ENCODE results near the gene NHLRC1.
"Not testable (repeated sequence)": the region's sequence is repeated elsewhere in the genome, so short reads cannot be mapped to it uniquely, and the experiment has no call there.

NHLRC1 gene

GRCh38 chr6:18122128-18123093 is at the start of gene NHLRC1:
Gene NHLRC1, minus strand, starts transcription at chr6:18122677. Its CDS starts 71 bp downstream, at chr6:18122606.
- DNase-seq, result no peak

GRCh38 chr6:18171871-18172270 is 49.4 kb upstream of the NHLRC1 start:
- no peak for DNase-seq

GRCh38 chr6:18168264-18168663 is 45.8 kb upstream of the NHLRC1 start:
- DNase-seq, result no peak

- no peak for DNase-seq
Measured at GRCh38 chr6:18166312-18167036, 44.0 kb upstream of the NHLRC1 start.

- no peak for DNase-seq
Measured at GRCh38 chr6:18165751-18166150, 43.3 kb upstream of the NHLRC1 start.

- DNase-seq, result no peak
Measured at GRCh38 chr6:18162401-18162800, 39.9 kb upstream of the NHLRC1 start.

DNA sequence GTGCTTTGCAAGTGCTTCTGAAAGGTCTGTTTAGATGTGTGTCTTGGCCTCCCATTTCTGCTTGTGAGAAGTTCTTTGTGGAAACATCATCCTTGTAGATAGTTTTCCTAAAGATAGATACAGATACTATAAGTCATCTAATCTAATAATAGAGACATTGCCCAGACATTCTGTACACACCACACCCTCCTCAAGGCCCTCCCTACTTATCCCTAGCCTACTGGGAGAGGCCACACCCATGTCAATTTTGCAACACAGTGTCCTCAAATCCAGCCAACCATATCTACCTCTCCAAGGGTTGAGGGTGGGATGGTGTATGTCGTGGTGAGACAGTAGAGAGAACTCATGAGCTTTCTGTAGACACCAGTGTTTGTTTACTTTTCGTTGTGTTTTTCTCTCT is 39.0 kb upstream of the NHLRC1 start:
- DNase-seq, result no peak

DNA sequence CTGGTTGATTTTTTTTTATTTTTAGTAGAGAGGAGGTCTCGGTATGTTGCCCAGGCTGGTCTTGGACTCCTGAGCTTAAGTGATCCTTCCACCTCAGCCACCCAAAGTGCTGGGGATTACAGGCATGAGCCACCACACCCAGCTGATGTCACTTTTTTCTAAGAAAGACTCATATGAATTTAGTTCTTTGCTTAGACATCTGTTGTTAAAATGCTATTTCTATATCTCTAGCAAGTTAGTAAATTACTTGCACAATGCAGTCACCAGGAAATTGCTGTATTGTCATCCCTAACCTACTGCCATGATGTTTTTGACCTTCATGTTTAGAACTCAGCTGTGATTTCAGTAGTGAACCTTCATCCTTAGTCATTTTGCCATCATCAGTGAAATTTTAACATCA is 38.4 kb upstream of the NHLRC1 start:
- DNase-seq, result no peak

GRCh38 chr6:18155864-18156421 is 33.5 kb upstream of the NHLRC1 start:
- no peak for DNase-seq

DNA sequence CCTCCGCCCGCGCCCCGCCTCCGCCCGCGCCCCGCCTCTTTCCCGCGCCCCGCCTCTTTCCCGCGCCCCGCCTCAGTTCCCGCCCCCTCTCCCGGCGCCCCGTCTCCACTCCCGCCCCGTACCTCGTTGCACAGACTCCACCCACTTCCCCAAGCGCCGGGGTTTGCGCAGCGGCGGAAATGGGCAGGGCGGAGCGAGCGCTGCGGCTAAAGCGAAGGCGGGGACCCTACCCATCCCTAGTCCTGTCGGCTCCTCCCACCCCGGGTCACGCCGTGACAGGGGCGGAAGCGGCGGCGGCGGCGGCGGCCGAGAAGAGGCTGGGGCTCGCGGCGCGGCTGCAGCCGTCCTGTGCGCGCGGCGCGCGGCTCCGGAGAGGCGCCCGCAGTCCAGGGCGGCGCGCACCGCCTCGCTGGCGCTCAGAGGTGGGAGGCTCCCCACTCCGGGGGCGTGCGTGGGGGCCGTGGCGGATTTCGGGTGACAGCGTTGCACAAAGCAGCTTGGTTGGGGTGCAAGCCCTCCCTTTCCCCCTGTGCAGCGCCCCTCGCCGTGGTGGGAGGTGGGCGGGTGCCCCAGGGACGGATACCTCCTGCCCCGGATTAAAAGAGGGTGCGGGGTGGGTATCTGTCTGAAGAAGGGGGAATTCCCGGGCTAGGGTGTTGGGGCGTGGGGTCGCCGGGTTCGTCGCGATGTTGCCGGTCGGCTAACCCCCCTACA is 32.8 kb upstream of the NHLRC1 start, which contains the start of gene KDM1B:
TSS of gene KDM1B (plus strand) at position 273 of the 714 bp plus-strand sequence. CDS start 4,474 bp downstream, outside the sequence.
- DNase-seq, result peak; percentile 87

GRCh38 chr6:18154507-18155149 is 32.2 kb upstream of the NHLRC1 start, which contains the start of gene TPMT:
Gene TPMT, minus strand, starts transcription at chr6:18155077. Its CDS starts 5,950 bp downstream, at chr6:18149127.
- DNase-seq, result no peak

- no peak for DNase-seq
Measured at GRCh38 chr6:18153311-18153703, 30.8 kb upstream of the NHLRC1 start.

- no peak for DNase-seq
Measured at GRCh38 chr6:18151801-18152200, 29.3 kb upstream of the NHLRC1 start.

- not testable (repeated sequence) for DNase-seq
Measured at GRCh38 chr6:18151391-18151790, 28.9 kb upstream of the NHLRC1 start.

- no peak for DNase-seq
Measured at GRCh38 chr6:18148304-18149025, 26.0 kb upstream of the NHLRC1 start.

- DNase-seq, result no peak
Measured at GRCh38 chr6:18147616-18148015, 25.1 kb upstream of the NHLRC1 start.

DNA sequence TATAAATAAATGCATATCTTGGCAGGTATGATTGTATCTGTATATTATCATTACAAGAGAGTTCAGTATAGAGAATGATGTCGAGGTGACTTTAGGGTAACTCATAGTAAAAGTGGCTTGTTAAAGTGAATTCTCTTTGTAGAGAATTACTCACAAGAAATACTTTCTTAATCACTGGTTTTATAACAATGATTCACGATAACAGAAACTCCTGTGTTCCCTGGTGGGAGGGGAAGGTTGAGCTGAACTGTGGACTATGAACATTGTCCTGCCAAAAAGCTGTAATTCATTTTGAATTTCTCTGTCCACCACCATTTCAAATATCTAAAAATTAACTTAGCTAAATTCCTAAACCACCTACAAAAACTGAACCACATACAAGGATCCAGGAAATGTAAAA is 24.7 kb upstream of the NHLRC1 start:
- DNase-seq, result no peak

GRCh38 chr6:18142591-18142861 is 20.0 kb upstream of the NHLRC1 start:
- no peak for DNase-seq

DNA sequence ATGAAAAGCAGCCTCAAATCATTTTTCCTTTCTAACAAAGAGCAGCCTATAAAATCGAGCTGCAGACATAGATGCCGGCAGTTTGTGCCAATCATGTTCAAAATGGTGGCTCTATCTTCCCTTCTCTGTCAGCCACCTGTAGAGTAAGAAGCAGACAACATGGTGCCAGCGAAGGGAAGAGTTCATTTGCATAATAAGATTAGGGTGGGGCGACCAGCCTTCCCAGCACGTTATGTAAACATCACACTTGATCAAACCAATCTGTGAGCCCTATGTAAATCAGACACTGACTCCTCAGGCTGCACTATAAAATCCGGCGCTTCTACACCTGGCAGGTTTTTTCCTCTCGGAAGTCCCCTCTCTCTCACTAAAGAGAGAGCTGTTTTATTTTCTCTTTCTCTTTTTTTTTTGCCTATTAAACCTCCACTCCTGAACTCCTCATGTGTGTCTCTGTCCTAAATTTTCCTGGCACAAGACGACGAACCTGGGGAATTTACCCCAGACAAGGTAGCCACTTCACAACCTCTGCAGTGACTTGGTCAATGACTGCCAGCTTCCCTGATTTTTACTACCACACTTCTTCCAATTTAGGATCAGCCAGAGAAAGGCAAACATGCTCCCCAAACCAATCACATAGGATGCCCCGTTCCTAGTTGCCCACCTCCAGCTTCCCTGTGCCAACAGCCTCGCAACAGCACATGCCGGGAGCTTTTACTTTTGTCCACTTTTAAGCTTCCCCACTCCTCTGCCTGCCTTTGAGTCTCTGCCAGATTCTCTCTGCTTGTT is 19.5 kb upstream of the NHLRC1 start:
- DNase-seq, result no peak

- DNase-seq, result no peak
Measured at GRCh38 chr6:18139935-18140621, 17.6 kb upstream of the NHLRC1 start.
